Activated naive CD4-positive, alpha-beta T cell treated with anti-CD3 and anti-CD28 coated beads, Interleukin-2, amount 10 ng/mL, durations not matched to agents 7 days and 5 days (primary cell): ENCODE results near the gene CACNA2D3.

Source experiments
- CTCF ChIA-PET: fragments of 350-600 bp; sonication (Branson Sonifier 250); formaldehyde crosslinking; loops from one replicate; lab custom pipeline; 2021; ENCODE audit warnings: antibody characterized with exemption; lab: Charles Lee
- DNase-seq: peaks from one replicate; pipeline ENCODE4 v3.0.0-alpha.2; 2020
- H3K27ac Mint-ChIP-seq: one replicate; pipeline ENCODE4 v1.8.0; 2021; ENCODE audit warnings: mild to moderate bottlenecking, moderate library complexity, mixed read lengths
- H3K27me3 Mint-ChIP-seq: one replicate; pipeline ENCODE4 v1.8.0; 2021; ENCODE audit warnings: mild to moderate bottlenecking, mixed read lengths
- H3K36me3 Mint-ChIP-seq: one replicate; pipeline ENCODE4 v1.8.0; 2021; ENCODE audit warnings: mixed read lengths
- H3K4me1 Mint-ChIP-seq: one replicate; pipeline ENCODE4 v1.8.0; 2021; ENCODE audit warnings: mixed read lengths
- H3K4me3 Mint-ChIP-seq: one replicate; pipeline ENCODE4 v1.8.0; 2021; ENCODE audit warnings: mild to moderate bottlenecking, moderate library complexity, mixed read lengths
- H3K9me3 Mint-ChIP-seq: one replicate; pipeline ENCODE4 v1.8.0; 2021; ENCODE audit warnings: mixed read lengths

CACNA2D3 gene

GRCh38 chr3:54347933-54348332 is 225.6 kb downstream of the CACNA2D3 start:
- Mint-ChIP-seq H3K4me1 (no peaks in the 10 kb centered on the region), H3K36me3 (no peaks in the 10 kb centered on the region), H3K4me3 (no peak overlapping the region), H3K27me3 (no peaks in the 10 kb centered on the region), H3K27ac (no peak overlapping the region), H3K9me3 (no peaks in the 10 kb centered on the region)
- CTCF ChIA-PET = no interaction called here
- no peak for DNase-seq

DNA sequence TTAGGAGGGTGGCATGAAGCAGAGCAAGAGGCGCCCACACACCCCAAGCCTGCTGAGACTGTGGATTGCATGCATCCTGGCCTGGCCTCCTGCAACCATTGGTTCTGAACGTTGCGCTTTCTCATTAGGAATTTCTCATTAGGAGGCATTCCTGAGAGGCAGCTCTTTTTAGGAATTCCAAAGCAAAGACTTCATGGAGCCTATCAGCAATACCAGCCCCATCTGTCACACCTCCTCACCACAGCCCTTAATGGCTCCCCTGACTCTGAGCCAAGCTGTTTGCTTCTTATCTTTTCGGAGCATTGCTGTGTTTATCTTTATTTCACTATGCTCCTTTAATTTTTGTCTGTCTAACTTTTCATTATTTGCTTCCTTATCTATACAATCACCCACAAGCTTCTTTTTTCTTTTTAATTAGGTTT is 226.9 kb downstream of the CACNA2D3 start:
- no peak overlapping the region for H3K27ac Mint-ChIP-seq
- H3K9me3 Mint-ChIP-seq = no peaks in the 10 kb centered on the region
- H3K4me3 Mint-ChIP-seq = no peak overlapping the region
- no peaks in the 10 kb centered on the region for H3K27me3 Mint-ChIP-seq
- H3K4me1 Mint-ChIP-seq = no peaks in the 10 kb centered on the region
- DNase-seq = no peak
- CTCF ChIA-PET = no interaction called here
- no peaks in the 10 kb centered on the region for H3K36me3 Mint-ChIP-seq

DNA sequence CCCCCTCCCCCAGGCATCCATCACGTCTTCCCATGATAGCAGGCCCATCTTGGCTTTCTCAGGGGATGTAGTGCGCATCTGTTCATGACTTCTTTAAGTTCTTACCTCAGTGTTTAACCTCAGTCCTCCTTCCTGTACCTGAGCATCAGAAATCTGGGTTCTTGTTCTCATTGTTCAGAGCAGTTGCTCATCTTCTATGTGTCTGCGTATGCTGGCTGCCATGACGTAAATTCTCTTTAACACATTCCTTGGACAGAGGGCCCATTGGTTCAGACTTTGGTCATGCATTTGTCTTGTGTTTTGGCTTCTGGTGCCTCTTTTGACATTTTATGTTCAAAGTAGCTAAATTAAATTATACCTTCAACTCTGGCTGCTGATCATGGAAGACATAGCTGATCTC is 227.3 kb downstream of the CACNA2D3 start:
- CTCF ChIA-PET = no interaction called here
- no peak for DNase-seq
- Mint-ChIP-seq H3K27me3 (no peaks in the 10 kb centered on the region), H3K4me3 (no peak overlapping the region), H3K9me3 (no peaks in the 10 kb centered on the region), H3K27ac (no peak overlapping the region), H3K36me3 (no peaks in the 10 kb centered on the region), H3K4me1 (no peaks in the 10 kb centered on the region)

GRCh38 chr3:54353546-54353945 is 231.2 kb downstream of the CACNA2D3 start:
- H3K27me3 Mint-ChIP-seq = no peaks in the 10 kb centered on the region
- no peak overlapping the region for H3K27ac Mint-ChIP-seq
- H3K36me3 Mint-ChIP-seq = no peaks in the 10 kb centered on the region
- H3K4me3 Mint-ChIP-seq = no peak overlapping the region
- no peaks in the 10 kb centered on the region for H3K9me3 Mint-ChIP-seq
- CTCF ChIA-PET = no interaction called here
- DNase-seq = no peak
- H3K4me1 Mint-ChIP-seq = no peaks in the 10 kb centered on the region

GRCh38 chr3:54353946-54354345 is 231.6 kb downstream of the CACNA2D3 start:
- CTCF ChIA-PET = interaction anchor here (0.8 kb wide), 1 partner anchor 21 kb away, joined by 3 read pairs; no protein-coding TSS in a partner anchor
- no peaks in the 10 kb centered on the region for H3K27me3 Mint-ChIP-seq
- no peak overlapping the region for H3K4me3 Mint-ChIP-seq
- no peak for DNase-seq
- H3K27ac Mint-ChIP-seq = no peak overlapping the region
- no peaks in the 10 kb centered on the region for H3K36me3 Mint-ChIP-seq
- H3K4me1 Mint-ChIP-seq = no peaks in the 10 kb centered on the region
- H3K9me3 Mint-ChIP-seq = no peaks in the 10 kb centered on the region

DNA sequence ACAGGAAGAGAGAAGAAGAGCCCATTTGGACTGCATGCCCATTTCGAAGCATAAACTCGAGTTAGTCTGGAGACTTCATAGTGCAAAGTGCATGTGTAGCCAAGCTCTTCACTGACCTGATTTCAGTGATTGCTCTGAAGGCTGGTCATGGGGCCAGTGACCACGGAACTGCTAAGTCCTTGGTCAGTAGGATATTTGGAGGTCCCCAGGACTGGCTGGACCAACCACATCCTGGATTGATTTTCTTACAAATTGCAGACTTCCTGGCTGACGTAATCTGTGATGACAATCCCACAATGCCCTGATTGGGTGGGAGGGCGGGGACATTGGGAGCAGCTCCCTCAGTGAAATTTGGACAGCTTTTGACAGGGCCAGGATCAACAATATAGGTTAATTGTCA is 233.4 kb downstream of the CACNA2D3 start:
- Mint-ChIP-seq H3K4me1 (no peaks in the 10 kb centered on the region), H3K9me3 (no peaks in the 10 kb centered on the region), H3K27me3 (no peaks in the 10 kb centered on the region), H3K36me3 (no peaks in the 10 kb centered on the region), H3K27ac (no peak overlapping the region), H3K4me3 (no peak overlapping the region)
- DNase-seq = no peak
- CTCF ChIA-PET = no interaction called here

DNA sequence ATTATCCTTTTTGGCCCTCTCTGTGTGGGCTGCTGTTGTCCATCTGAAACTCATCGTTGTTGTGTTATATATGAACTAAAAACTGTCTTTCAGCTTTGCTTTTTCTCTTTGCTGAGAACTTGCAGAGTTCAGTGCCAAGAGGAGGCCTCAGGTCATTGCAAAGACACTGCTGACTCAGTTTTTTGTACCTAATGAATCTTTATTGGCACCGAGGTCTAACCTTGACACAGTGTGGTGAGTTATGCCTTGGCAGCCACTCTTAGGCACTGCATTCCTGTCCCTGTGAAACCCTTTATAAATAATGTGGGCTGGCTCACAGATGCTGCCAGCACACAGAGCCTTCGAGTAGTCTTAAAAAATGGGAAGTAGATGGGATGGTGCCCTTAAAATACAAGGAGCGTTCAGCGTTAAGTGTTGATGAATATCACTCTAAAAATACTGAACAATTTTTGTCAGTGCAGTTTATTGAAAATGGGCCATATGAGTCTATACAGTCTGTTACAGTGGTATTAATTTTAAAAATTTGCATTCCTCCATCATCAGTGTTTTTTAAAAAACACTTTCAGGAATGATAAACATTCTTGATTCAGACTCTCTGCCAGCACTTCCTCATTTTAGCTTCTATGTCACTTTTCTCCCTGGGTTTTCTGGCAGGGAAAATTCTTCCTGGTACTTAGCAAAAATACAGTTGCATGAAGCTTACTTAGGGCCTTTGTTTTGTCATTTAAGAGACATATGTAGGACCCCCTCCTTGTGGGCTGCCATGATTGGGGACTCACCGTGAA is 234.1 kb downstream of the CACNA2D3 start:
- H3K4me1 Mint-ChIP-seq = no peaks in the 10 kb centered on the region
- no peak overlapping the region for H3K27ac Mint-ChIP-seq
- no peak for DNase-seq
- no peak overlapping the region for H3K4me3 Mint-ChIP-seq
- H3K36me3 Mint-ChIP-seq = no peaks in the 10 kb centered on the region
- no peaks in the 10 kb centered on the region for H3K9me3 Mint-ChIP-seq
- CTCF ChIA-PET = no interaction called here
- no peaks in the 10 kb centered on the region for H3K27me3 Mint-ChIP-seq

GRCh38 chr3:54357301-54357700 is 234.9 kb downstream of the CACNA2D3 start:
- Mint-ChIP-seq H3K27me3 (no peaks in the 10 kb centered on the region), H3K36me3 (no peaks in the 10 kb centered on the region), H3K4me3 (no peak overlapping the region), H3K4me1 (no peaks in the 10 kb centered on the region), H3K27ac (no peak overlapping the region), H3K9me3 (no peaks in the 10 kb centered on the region)
- CTCF ChIA-PET = no interaction called here
- no peak for DNase-seq

GRCh38 chr3:54358316-54358715 is 236.0 kb downstream of the CACNA2D3 start:
- Mint-ChIP-seq H3K27me3 (no peaks in the 10 kb centered on the region), H3K27ac (no peak overlapping the region), H3K9me3 (no peaks in the 10 kb centered on the region), H3K4me3 (no peak overlapping the region), H3K4me1 (no peaks in the 10 kb centered on the region), H3K36me3 (no peaks in the 10 kb centered on the region)
- DNase-seq = no peak
- CTCF ChIA-PET = no interaction called here

DNA sequence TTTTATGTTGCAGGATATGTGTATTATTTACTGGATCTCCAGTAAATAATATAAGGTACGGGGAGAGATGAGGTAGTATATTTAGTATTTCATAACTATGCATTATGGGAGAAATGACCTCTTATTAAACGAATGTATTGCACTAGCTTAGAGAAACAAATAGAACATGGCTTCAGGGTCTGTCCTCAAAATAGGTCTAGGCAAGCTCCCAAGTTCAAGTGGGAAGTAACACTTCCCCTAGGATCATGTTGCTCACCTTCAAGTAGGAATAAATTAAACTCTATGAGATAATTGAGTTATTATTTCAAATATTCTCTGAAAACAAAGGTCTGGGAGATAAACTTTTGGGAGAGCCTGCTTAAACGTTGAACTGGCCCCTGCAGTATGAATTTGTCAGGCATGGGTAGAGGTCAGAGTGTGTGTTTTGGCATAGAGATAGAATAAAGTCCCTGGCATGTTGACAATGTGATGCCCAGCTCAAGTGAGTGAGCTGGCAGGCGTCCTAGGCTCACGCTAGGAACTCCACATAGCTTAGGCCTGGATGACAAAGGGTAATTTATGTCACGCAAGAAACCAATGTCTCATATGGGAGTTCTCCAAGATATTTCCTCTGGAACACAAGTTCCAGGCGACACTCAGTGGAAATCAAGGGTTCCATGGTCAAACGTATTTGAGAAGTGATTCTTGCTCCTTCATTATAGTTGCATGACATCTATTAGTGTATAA is 236.8 kb downstream of the CACNA2D3 start:
- CTCF ChIA-PET = no interaction called here
- H3K9me3 Mint-ChIP-seq = no peaks in the 10 kb centered on the region
- no peaks in the 10 kb centered on the region for H3K4me1 Mint-ChIP-seq
- no peak overlapping the region for H3K27ac Mint-ChIP-seq
- H3K4me3 Mint-ChIP-seq = no peak overlapping the region
- DNase-seq = no peak
- H3K27me3 Mint-ChIP-seq = no peaks in the 10 kb centered on the region
- no peaks in the 10 kb centered on the region for H3K36me3 Mint-ChIP-seq

DNA sequence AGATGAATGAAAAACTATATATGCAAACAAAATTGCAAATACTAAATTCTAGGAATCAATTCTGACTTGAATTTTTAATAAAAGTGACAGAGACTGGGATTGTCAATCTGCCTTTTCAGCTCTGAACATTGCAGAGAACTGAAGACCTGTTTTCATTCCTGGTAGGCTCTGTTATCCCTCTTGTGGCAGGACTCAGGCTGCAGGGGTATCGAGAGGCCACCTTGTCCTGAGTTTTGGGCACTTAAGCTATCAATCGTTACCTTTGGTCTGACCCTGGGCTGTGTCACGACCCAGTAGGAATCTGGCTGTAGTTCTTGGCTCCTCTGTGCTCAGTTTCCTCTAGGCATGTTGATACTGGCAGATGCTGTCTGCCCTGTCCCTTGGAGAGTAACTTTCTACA is 238.0 kb downstream of the CACNA2D3 start:
- Mint-ChIP-seq H3K36me3 (no peaks in the 10 kb centered on the region), H3K27me3 (no peaks in the 10 kb centered on the region), H3K4me3 (no peak overlapping the region), H3K9me3 (no peaks in the 10 kb centered on the region), H3K27ac (no peak overlapping the region), H3K4me1 (no peaks in the 10 kb centered on the region)
- no peak for DNase-seq
- CTCF ChIA-PET = no interaction called here

- CTCF ChIA-PET = no interaction called here
- DNase-seq = no peak
- no peak overlapping the region for H3K27ac Mint-ChIP-seq
- H3K36me3 Mint-ChIP-seq = no peaks in the 10 kb centered on the region
- no peaks in the 10 kb centered on the region for H3K27me3 Mint-ChIP-seq
- H3K4me3 Mint-ChIP-seq = no peak overlapping the region
- no peaks in the 10 kb centered on the region for H3K4me1 Mint-ChIP-seq
- H3K9me3 Mint-ChIP-seq = no peaks in the 10 kb centered on the region
Measured at GRCh38 chr3:54361746-54362283, 239.5 kb downstream of the CACNA2D3 start.

GRCh38 chr3:54366007-54366750 is 243.8 kb downstream of the CACNA2D3 start:
- no peak overlapping the region for H3K27ac Mint-ChIP-seq
- no peaks in the 10 kb centered on the region for H3K9me3 Mint-ChIP-seq
- no peak overlapping the region for H3K4me3 Mint-ChIP-seq
- DNase-seq = no peak
- no peaks in the 10 kb centered on the region for H3K27me3 Mint-ChIP-seq
- CTCF ChIA-PET = no interaction called here
- no peaks in the 10 kb centered on the region for H3K36me3 Mint-ChIP-seq
- H3K4me1 Mint-ChIP-seq = no peaks in the 10 kb centered on the region

GRCh38 chr3:54366839-54367238 is 244.5 kb downstream of the CACNA2D3 start:
- Mint-ChIP-seq H3K27me3 (no peaks in the 10 kb centered on the region), H3K36me3 (no peaks in the 10 kb centered on the region), H3K4me3 (no peak overlapping the region), H3K27ac (no peak overlapping the region), H3K9me3 (no peaks in the 10 kb centered on the region), H3K4me1 (no peaks in the 10 kb centered on the region)
- no peak for DNase-seq
- CTCF ChIA-PET = no interaction called here
